Astrocyte (in vitro differentiated cells and primary cell): ENCODE data around the gene PTPRD. TPM values are rescaled to one million over a fixed set of nuclear protein-coding genes. Genes with fewer than 3 reads are reported as not detected.

Experiments used
- DNase-seq: peaks from one replicate; pipeline ENCODE4 v3.0.0-alpha.2; 2010; ENCODE audit warnings: low read depth
- FAIRE-seq: peaks from 2 replicates; lab custom pipeline; 2011; peaks lifted over from hg19 to GRCh38; lab: Jason Lieb, UNC
- H2AFZ ChIP-seq: 2 replicates; pipeline ENCODE4 v1.6.0; 2012; ENCODE audit warnings: low read depth, low read length, inconsistent platforms
- H3K27ac ChIP-seq: 2 replicates; pipeline ENCODE4 v1.5.1; 2011; ENCODE audit warnings: low read depth, low read length, inconsistent platforms
- H3K27me3 ChIP-seq: 2 replicates; pipeline ENCODE4 v1.6.0; 2011; ENCODE audit warnings: low read length, inconsistent platforms; ENCODE audit not compliant: insufficient read depth
- H3K36me3 ChIP-seq: 2 replicates; pipeline ENCODE4 v1.5.1; 2011; ENCODE audit warnings: low read length, inconsistent platforms; ENCODE audit not compliant: insufficient read depth
- H3K4me1 ChIP-seq: 2 replicates; pipeline ENCODE4 v1.5.1; 2011; ENCODE audit warnings: low read length, inconsistent platforms; ENCODE audit not compliant: insufficient read depth
- H3K4me2 ChIP-seq: 2 replicates; pipeline ENCODE4 v1.6.0; 2012; ENCODE audit warnings: low read length, inconsistent platforms
- H3K4me3 ChIP-seq: 2 replicates; pipeline ENCODE4 v1.5.1; 2011; ENCODE audit warnings: low read depth, mild to moderate bottlenecking, low read length, inconsistent platforms; ENCODE audit not compliant: insufficient read depth
- H3K79me2 ChIP-seq: 2 replicates; pipeline ENCODE4 v1.6.0; 2012; ENCODE audit warnings: mild to moderate bottlenecking, low read length, inconsistent platforms; ENCODE audit not compliant: insufficient read depth
- H3K9ac ChIP-seq: 2 replicates; pipeline ENCODE4 v1.6.0; 2012; ENCODE audit warnings: mild to moderate bottlenecking, low read length, inconsistent platforms
- H3K9me3 ChIP-seq: 2 replicates; pipeline ENCODE4 v1.5.1; 2012; ENCODE audit warnings: low read depth, mild to moderate bottlenecking, low read length, inconsistent platforms; ENCODE audit not compliant: insufficient read depth
- H4K20me1 ChIP-seq: 2 replicates; pipeline ENCODE4 v1.6.0; 2012; ENCODE audit warnings: low read length, inconsistent platforms; ENCODE audit not compliant: insufficient read depth
- H3K27ac Mint-ChIP-seq: one replicate; pipeline ENCODE4 v1.8.0; 2021; ENCODE audit warnings: mild to moderate bottlenecking, mixed read lengths; ENCODE audit not compliant: unreplicated experiment
- H3K27me3 Mint-ChIP-seq: one replicate; pipeline ENCODE4 v1.8.0; 2021; ENCODE audit warnings: low read depth, mixed read lengths; ENCODE audit not compliant: unreplicated experiment
- H3K36me3 Mint-ChIP-seq: one replicate; pipeline ENCODE4 v1.8.0; 2021; ENCODE audit warnings: low read depth, mixed read lengths; ENCODE audit not compliant: unreplicated experiment
- H3K4me1 Mint-ChIP-seq: one replicate; pipeline ENCODE4 v1.8.0; 2021; ENCODE audit warnings: low read depth, mixed read lengths; ENCODE audit not compliant: unreplicated experiment
- H3K4me3 Mint-ChIP-seq: one replicate; pipeline ENCODE4 v1.8.0; 2021; ENCODE audit warnings: mild to moderate bottlenecking, moderate library complexity, mixed read lengths; ENCODE audit not compliant: unreplicated experiment
- H3K9me3 Mint-ChIP-seq: one replicate; pipeline ENCODE4 v1.8.0; 2021; ENCODE audit warnings: mild to moderate bottlenecking, mixed read lengths; ENCODE audit not compliant: unreplicated experiment
- CTCF ChIP-seq: IDR thresholded peaks from 2 replicates; pipeline ENCODE4 v1.5.1; 2011; ENCODE audit warnings: low read depth, mild to moderate bottlenecking, inconsistent platforms, low read length, moderate library complexity; ENCODE audit not compliant: insufficient read depth
- EZH2 ChIP-seq: IDR thresholded peaks from 2 replicates; pipeline ENCODE4 v1.6.1; 2012; ENCODE audit warnings: mild to moderate bottlenecking, low read length, inconsistent platforms; ENCODE audit not compliant: insufficient read depth
- total RNA-seq: library from RNA; stranded (reverse); gene quantifications from 2 replicates; pipeline ENCODE4 v1.2.1, GENCODE V29; 2021

PTPRD gene
- total RNA-seq, 1 donor from 2014 or later, result 88.1 TPM

- Histone ChIP-seq H3K9me3 (no peaks in the 10 kb centered on the region), H3K9ac (no peak overlapping the region), H3K36me3 (no peaks in the 10 kb centered on the region), H3K27ac (no peak overlapping the region), H2AFZ (no peak overlapping the region), H3K4me1 (no peaks in the 10 kb centered on the region), H4K20me1 (no peaks in the 10 kb centered on the region), H3K4me2 (no peak overlapping the region), H3K4me3 (no peak overlapping the region), H3K27me3 (no peaks in the 10 kb centered on the region), H3K79me2 (no peaks in the 10 kb centered on the region)
- no peaks in the 10 kb centered on the region for H3K36me3 Mint-ChIP-seq
- no peaks in the 10 kb centered on the region for H3K9me3 Mint-ChIP-seq
- no peaks in the 10 kb centered on the region for H3K27me3 Mint-ChIP-seq
- DNase-seq (no peak), FAIRE-seq (no peak)
- no peak overlapping the region for H3K27ac Mint-ChIP-seq
- H3K4me3 Mint-ChIP-seq, result no peak overlapping the region
- no peaks in the 10 kb centered on the region for H3K4me1 Mint-ChIP-seq
- no peak for TF ChIP-seq EZH2
- TF ChIP-seq CTCF, result no peak
Measured at GRCh38 chr9:8430945-8431344, 2181.9 kb downstream of the PTPRD start.

- no peaks in the 10 kb centered on the region for H3K36me3 Mint-ChIP-seq
Measured at GRCh38 chr9:8429768-8430167, 2183.0 kb downstream of the PTPRD start.

More at GRCh38 chr9:8429768-8430167, 2183.0 kb downstream of the PTPRD start:
- no peak overlapping the region for H3K27ac ChIP-seq
- no peaks in the 10 kb centered on the region for H3K36me3 ChIP-seq
- Mint-ChIP-seq H3K4me1 (no peaks in the 10 kb centered on the region), H3K27ac (no peak overlapping the region), H3K27me3 (no peaks in the 10 kb centered on the region), H3K4me3 (no peak overlapping the region), H3K9me3 (no peaks in the 10 kb centered on the region)
- no peaks in the 10 kb centered on the region for H3K9me3 ChIP-seq
- H3K27me3 ChIP-seq, result no peaks in the 10 kb centered on the region
- no peak overlapping the region for H2AFZ ChIP-seq
- no peaks in the 10 kb centered on the region for H4K20me1 ChIP-seq
- DNase-seq (no peak), FAIRE-seq (no peak)
- no peak overlapping the region for H3K4me3 ChIP-seq
- TF ChIP-seq CTCF (no peak), EZH2 (no peak)
- H3K4me1 ChIP-seq, result no peaks in the 10 kb centered on the region
- H3K9ac ChIP-seq, result no peak overlapping the region
- no peaks in the 10 kb centered on the region for H3K79me2 ChIP-seq
- H3K4me2 ChIP-seq, result no peak overlapping the region
